SU-DHL-6 (cell line): ENCODE data around the gene EDDM3A.

Source experiments
- EZH2phosphoT487 ChIP-seq: fragments of 200-600 bp; sonication (generic), shearing (Covaris generic); conservative IDR thresholded peaks from 2 replicates; pipeline ENCODE4 v1.6.1; 2018; ENCODE audit warnings: mild to moderate bottlenecking, antibody characterized with exemption, low read length, moderate library complexity, mixed read lengths
- TF ChIP-seq, protein P1 (sequence below): fragments of 200-600 bp; sonication (generic); IDR thresholded peaks from one replicate; pipeline ENCODE4 v1.5.1; 2017; ENCODE audit warnings: antibody characterized with exemption, mild to moderate bottlenecking, low read length, moderate library complexity; ENCODE audit not compliant: insufficient read depth, poor library complexity, severe bottlenecking

DNA sequence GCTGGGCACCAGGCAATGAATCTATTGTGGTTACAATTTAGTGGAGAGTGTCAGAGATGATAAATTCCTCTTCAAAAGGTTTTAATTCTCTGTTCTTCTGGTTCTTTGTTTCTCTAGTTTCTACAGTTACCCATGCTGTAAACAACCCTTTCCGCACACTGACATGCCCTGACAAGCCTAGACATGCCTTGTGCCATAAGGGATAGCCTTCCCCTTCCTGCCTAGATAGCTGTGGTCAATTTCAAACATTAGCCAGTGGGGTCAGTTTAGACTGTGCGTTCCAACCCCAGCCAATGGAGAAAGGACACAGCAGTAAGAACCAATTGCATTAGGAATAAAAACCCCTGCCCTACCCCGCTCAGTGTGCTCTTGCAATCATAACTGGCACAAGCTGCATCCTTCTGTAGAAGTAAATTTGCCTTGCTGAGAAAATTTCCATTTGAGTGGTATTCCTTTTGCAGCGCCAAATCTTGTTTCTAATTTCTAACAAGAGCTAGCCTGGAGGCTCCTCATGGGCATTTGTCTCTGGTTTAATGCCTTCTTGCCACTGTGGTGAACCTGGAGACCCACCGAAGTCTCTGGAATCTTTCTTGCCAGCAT lies 6.4 kb downstream of the EDDM3A start:
- TF ChIP-seq, protein P1, sequence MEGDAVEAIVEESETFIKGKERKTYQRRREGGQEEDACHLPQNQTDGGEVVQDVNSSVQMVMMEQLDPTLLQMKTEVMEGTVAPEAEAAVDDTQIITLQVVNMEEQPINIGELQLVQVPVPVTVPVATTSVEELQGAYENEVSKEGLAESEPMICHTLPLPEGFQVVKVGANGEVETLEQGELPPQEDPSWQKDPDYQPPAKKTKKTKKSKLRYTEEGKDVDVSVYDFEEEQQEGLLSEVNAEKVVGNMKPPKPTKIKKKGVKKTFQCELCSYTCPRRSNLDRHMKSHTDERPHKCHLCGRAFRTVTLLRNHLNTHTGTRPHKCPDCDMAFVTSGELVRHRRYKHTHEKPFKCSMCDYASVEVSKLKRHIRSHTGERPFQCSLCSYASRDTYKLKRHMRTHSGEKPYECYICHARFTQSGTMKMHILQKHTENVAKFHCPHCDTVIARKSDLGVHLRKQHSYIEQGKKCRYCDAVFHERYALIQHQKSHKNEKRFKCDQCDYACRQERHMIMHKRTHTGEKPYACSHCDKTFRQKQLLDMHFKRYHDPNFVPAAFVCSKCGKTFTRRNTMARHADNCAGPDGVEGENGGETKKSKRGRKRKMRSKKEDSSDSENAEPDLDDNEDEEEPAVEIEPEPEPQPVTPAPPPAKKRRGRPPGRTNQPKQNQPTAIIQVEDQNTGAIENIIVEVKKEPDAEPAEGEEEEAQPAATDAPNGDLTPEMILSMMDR: no peak
- no peak for TF ChIP-seq EZH2phosphoT487
